ENCODE measurements around the gene SH3BGR.

The SH3BGR gene

DNA sequence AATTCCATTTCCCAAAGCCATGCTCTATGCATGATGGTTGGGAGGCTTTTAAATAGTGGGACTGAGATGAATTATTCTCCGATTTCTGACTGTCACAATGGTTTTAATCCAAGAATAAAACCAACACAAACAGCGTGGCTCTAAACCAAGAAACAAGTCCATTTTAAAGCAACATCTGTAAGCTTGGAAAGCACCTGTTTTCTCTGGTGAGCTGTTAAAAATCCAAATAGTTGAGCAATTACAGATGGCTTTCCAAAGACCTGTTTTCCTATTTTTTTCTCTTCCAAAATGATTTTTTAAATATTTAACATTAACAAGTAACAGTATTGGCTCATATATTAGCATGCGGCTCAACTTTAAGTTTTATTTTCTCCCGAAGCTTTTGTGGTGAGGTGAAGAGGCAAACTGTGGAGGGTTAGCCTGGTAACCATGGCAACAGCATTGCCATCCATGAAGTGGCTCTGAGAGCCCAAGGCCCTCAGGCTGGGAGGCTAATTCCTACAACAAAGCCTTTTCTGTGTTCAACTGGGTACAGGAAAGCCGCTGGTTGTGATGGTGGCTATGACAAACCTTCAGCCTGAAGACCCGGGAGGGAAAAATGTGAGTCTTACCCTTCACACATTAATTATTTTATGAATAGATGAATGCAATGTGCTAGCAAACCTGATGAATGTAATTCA is 104.3 kb downstream of the SH3BGR start:
- DNase-seq = no peak

DNA sequence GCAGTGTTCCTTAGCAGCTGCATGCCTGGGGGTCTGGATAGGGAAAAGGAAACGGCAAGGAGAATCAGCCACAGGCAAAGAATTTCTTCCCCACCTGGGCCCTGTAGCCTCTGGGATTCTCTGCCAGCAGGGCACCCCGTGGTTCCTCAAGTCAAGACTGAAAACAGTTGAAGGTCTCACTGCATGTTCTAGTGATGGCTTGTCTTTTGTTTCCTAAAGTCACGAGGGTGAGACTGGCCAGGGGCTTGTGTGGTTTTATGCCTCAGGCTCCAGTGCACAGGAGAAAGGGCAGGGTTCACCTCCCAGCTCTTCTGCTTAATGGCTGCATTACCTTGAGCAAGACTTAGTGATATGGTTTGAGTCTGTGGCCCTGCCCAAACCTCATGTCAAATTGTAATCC is 107.7 kb downstream of the SH3BGR start:
- DNase-seq = no peak

DNA sequence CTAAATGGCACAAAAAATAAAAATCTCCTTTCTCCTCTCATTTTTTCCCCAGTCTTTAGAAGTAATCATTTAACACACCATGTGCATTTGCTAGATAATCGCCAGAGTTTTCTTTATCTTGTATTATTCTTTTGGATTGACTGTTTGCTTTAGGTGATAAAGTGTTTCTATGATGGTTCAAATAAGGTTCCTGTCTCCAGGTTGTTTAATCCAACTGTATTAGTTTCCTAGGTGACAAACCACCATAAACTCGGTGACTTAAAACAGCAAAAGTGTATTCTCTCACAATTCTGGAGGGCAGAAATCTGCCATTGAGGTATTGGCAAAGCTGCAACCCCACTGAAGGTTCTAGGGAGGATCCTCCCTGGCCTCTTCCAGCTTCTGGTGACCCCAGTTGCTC is 109.4 kb downstream of the SH3BGR start:
- DNase-seq = no peak

DNA sequence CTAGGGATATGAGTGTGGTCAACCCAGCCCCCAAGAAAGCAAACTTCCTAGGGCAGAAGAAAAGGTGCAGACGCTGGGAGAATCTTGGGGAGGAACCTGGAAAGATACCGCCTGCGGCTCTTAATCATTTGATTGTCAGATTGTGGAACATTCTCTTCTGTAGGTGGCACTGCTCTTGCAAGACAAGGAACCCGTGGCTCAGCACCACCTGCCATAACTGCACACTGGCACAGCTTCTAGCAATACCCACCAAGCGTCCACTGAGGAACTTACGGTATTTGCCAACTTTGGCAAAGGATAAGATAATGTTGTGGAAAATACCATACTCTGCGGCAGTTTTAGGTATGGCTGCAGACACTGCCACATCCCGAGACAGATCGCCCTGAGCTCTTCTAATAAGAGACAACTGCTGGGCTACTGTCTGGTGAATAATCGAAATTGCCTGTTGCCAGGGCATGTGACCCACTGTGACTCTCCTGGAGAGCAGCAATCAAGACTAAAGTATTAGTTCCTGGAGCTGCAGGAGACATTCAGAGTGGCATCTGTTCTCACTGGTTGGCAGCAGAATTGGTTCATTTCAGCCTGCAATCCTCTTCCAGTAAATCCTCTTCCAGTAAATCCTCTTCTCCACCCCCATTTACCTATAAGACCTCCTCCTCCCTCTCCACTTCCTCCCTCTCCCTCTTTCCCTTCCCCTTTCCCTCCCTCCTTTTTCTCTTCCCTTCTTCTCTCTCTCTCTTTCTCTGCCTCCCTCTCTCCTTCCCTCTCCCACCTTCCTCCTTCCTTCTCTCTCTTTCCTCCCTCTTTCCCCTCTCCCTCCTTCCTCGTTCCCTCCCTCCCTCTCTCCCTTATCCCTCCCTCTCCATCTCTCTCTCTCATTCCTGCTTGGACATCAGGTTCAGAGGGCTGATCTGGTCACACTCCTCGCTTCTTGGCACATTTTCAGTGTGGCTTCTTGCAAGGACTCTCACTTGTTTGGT is 111.3 kb downstream of the SH3BGR start:
- peak; percentile 3 for DNase-seq

DNA sequence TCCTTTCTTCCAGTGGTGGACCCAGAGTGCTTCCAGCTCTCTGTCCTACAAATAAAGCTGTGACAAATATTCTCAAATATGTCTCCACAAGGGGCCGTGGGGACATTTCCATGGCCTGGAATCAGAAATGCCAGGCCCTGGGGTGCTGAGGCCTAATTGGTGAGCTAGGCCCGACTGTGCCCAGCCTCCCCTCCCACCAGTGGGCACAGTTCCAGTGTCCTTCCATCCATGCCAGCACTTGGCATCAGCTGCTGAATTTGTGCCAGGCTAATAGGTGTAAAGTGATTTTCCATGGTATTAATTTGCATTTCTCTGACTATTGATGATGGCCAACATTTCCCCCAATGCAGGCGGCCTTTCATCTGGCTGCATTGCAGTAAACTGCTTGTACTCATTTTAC is 112.4 kb downstream of the SH3BGR start:
- no peak for DNase-seq
